GM18520 (cell line): ENCODE results near the gene NUDT10.
"Not testable (repeated sequence)": the region's sequence is repeated elsewhere in the genome, so short reads cannot be mapped to it uniquely, and the experiment has no call there.

ENCODE experiments used
- ATAC-seq: cut with Tn5 transposase; IDR thresholded peaks from one replicate; pipeline ENCODE4 v1.9.1; 2021; ENCODE audit not compliant: unreplicated experiment

The NUDT10 gene

GRCh38 chrX:51332188-51332942 is at the start of gene NUDT10:
TSS of gene NUDT10 (plus strand) at chrX:51332822. CDS start at chrX:51332966, 144 bp downstream.
- no peak for ATAC-seq

GRCh38 chrX:51292421-51292820 is 40.2 kb upstream of the NUDT10 start:
- ATAC-seq = no peak

GRCh38 chrX:51296138-51296537 is 36.5 kb upstream of the NUDT10 start:
- no peak for ATAC-seq

GRCh38 chrX:51316271-51316670 is 16.4 kb upstream of the NUDT10 start:
- no peak for ATAC-seq

GRCh38 chrX:51332943-51333785 is 542 bp downstream of the NUDT10 start:
- ATAC-seq = not testable (repeated sequence)

- ATAC-seq = no peak
Measured at GRCh38 chrX:51334276-51334675, 1.7 kb downstream of the NUDT10 start.

GRCh38 chrX:51336584-51336983 is 4.0 kb downstream of the NUDT10 start:
- no peak for ATAC-seq

- no peak for ATAC-seq
Measured at GRCh38 chrX:51361251-51361650, 28.6 kb downstream of the NUDT10 start.

GRCh38 chrX:51376672-51377071 is 44.0 kb downstream of the NUDT10 start:
- ATAC-seq = no peak
